ENCODE data around the gene COL4A2.

The COL4A2 gene

DNA sequence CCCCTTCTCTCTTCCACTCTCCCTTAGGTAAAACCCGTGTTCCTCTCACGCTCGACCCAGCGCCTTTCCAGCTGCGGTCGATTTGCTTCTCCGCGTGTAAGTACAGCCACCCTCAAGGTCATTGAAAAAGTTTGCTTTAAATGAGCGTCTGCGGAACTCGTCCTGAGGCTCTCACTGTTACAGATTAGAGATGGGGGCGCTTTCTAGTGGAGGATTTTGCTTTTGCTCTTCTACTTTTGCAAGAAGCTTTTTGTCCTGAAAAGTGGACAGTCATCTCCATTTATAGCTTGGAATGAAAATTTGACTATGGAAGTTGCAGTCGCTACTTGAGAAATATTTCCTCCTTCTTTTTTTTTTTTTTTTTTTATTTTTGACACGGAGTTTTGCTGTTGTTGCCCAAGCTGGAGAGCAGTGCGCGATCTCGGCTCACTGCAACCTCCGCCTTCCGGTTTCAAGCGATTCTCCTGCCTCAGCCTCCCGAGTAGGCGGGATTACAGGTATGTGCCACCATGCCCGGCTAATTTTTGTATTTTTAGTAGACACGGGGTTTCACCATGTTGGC, 255.0 kb downstream of the COL4A2 start:
- DNase-seq (ENCODE audit: extremely low read depth in 1 of 2, low read depth in 1 of 2), result no peak

Data from stimulated activated CD8-positive, alpha-beta memory T cell treated with anti-CD3 and anti-CD28 coated beads, Interleukin-7, amount 100 ng/mL, for 48 hours (primary cell).